Keratinocyte (primary cell): ENCODE data around the gene LRIG3. TPM values are rescaled to one million over a fixed set of nuclear protein-coding genes. Genes with fewer than 3 reads are reported as not detected.
"Not testable (repeated sequence)": the region's sequence is repeated elsewhere in the genome, so short reads cannot be mapped to it uniquely, and the experiment has no call there.

Experiments used
- DNase-seq: peaks from one replicate; pipeline ENCODE4 v3.0.0-alpha.2; 2011; ENCODE audit warnings: low read depth, missing footprints, low spot score
- FAIRE-seq: peaks from 2 replicates; lab custom pipeline; 2011; peaks lifted over from hg19 to GRCh38; lab: Jason Lieb, UNC
- H2AFZ ChIP-seq: 2 replicates; pipeline ENCODE4 v1.6.0; 2012; ENCODE audit warnings: low read length, control low read depth, inconsistent platforms; ENCODE audit not compliant: control insufficient read depth
- H3K27ac ChIP-seq: 2 replicates; pipeline ENCODE4 v1.5.1; 2011; ENCODE audit warnings: low read length; ENCODE audit not compliant: control insufficient read depth, insufficient read depth
- H3K27me3 ChIP-seq: 3 replicates; pipeline ENCODE4 v1.6.0; 2011; ENCODE audit warnings: low read length; ENCODE audit not compliant: control insufficient read depth, insufficient read depth; ENCODE audit errors: extremely low read depth
- H3K36me3 ChIP-seq, 2 experiments: 2 replicates in 1 of 2; 3 replicates in 1 of 2; pipeline ENCODE4 v1.5.1; 2011; ENCODE audit warnings: low read length in 2 of 2, mild to moderate bottlenecking in 1 of 2; ENCODE audit not compliant: control insufficient read depth in 2 of 2, insufficient read depth in 2 of 2; ENCODE audit errors: extremely low read depth in 1 of 2
- H3K4me1 ChIP-seq: 3 replicates; pipeline ENCODE4 v1.5.1; 2011; ENCODE audit warnings: low read length; ENCODE audit not compliant: control insufficient read depth, insufficient read depth; ENCODE audit errors: extremely low read depth
- H3K4me2 ChIP-seq: 3 replicates; pipeline ENCODE4 v1.6.0; 2011; ENCODE audit warnings: low read depth, low read length; ENCODE audit not compliant: control insufficient read depth, insufficient read depth; ENCODE audit errors: extremely low read depth
- H3K4me3 ChIP-seq, 3 experiments: fragments of 200-600 bp in 1 of 3; sonication (generic) in 1 of 3; 2 replicates in 2 of 3; 3 replicates in 1 of 3; pipeline ENCODE4 v1.5.1; 2011 to 2016; ENCODE audit warnings: low read length in 3 of 3, mild to moderate bottlenecking in 3 of 3, control low read depth in 2 of 3, inconsistent platforms in 1 of 3, low read depth in 1 of 3, mixed read lengths in 1 of 3, mixed run types in 1 of 3, moderate library complexity in 1 of 3; ENCODE audit not compliant: control insufficient read depth in 2 of 3, insufficient read depth in 2 of 3; ENCODE audit errors: extremely low read depth in 1 of 3
- H3K79me2 ChIP-seq: 2 replicates; pipeline ENCODE4 v1.6.0; 2012; ENCODE audit warnings: low read length; ENCODE audit not compliant: control insufficient read depth, insufficient read depth
- H3K9ac ChIP-seq: 3 replicates; pipeline ENCODE4 v1.6.0; 2011; ENCODE audit warnings: low read length; ENCODE audit not compliant: control insufficient read depth, insufficient read depth; ENCODE audit errors: extremely low read depth
- H3K9me1 ChIP-seq: 3 replicates; pipeline ENCODE4 v1.6.0; 2011; ENCODE audit warnings: low read length; ENCODE audit not compliant: control insufficient read depth, insufficient read depth; ENCODE audit errors: extremely low read depth
- H3K9me3 ChIP-seq: 2 replicates; pipeline ENCODE4 v1.5.1; 2012; ENCODE audit warnings: low read depth, low read length; ENCODE audit not compliant: control insufficient read depth
- H4K20me1 ChIP-seq: 3 replicates; pipeline ENCODE4 v1.6.0; 2011; ENCODE audit warnings: low read length; ENCODE audit not compliant: control insufficient read depth, insufficient read depth; ENCODE audit errors: extremely low read depth
- EZH2 ChIP-seq: IDR thresholded peaks from one replicate; pipeline ENCODE4 v1.6.1; 2012; ENCODE audit warnings: inconsistent platforms, mild to moderate bottlenecking, low read length, moderate library complexity
- dilution Hi-C: fragments of 300-500 bp; cut with MboI; formaldehyde crosslinking; loops from one replicate; pipeline ENCODE4 v1.7.0; 2020; ENCODE audit warnings: low sequenced_read_pairs; ENCODE audit not compliant: extremely low pct_ligation_motif_present
- polyA plus RNA-seq, 5 experiments: library from polyadenylated mRNA; depleted of rRNA in 3 of 5; stranded (reverse) in 3 of 5; stranded (forward) in 1 of 5; unstranded in 1 of 5; fragments of >200 nt; gene quantifications; 1 replicate in 1 of 5; 2 replicates in 3 of 5; 3 replicates in 1 of 5; pipeline versions ENCODE4 v1.2.1 to v1.2.3, GENCODE V29; 2011 to 2012; ENCODE audit warnings: missing spikeins in 2 of 5, low read depth in 1 of 5, low replicate concordance in 1 of 5
- TF ChIP-seq, protein P1 (sequence below), 3 experiments: IDR thresholded peaks in 1 of 3; conservative IDR thresholded peaks in 1 of 3; optimal IDR thresholded peaks in 1 of 3; 2 replicates in 2 of 3; 3 replicates in 1 of 3; pipeline versions ENCODE3 to v1.5.1; 2011; ENCODE audit warnings: low read length in 3 of 3, mild to moderate bottlenecking in 3 of 3, moderate library complexity in 2 of 3, control low read depth in 1 of 3, inconsistent platforms in 1 of 3; ENCODE audit not compliant: insufficient read depth in 2 of 3; ENCODE audit errors: extremely low read depth in 1 of 3

The LRIG3 gene
- polyA plus RNA-seq, 1 donor (not counting 4 experiments of a cell fraction or from before 2014, with no cell fraction given), result 30.9 TPM

DNA sequence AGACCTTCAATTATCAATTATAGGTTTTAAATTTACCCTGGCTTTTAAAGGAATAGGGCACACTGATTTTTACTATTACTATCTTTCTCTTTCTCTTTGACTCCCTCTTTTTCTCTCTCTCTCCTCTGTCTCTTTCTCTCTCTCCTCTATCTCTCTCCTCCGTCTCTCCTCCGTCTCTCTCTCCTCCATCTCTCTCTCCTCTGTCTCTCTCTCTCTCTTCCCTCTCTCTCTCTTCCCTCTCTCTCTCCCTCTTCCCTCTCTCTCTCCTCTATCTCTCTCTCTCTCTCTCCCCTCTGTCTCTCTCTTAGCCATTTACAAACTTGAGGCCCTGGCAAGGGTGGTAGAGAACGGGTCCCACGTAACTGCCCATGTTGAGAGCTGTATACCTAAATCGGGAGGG lies 62.3 kb downstream of the LRIG3 start:
- H3K4me3 ChIP-seq, result no peak overlapping the region
- no peaks in the 10 kb centered on the region for H3K79me2 ChIP-seq
- H3K9me1 ChIP-seq, result no peaks in the 10 kb centered on the region
- H3K4me2 ChIP-seq, result no peak overlapping the region
- DNase-seq (no peak), FAIRE-seq (no peak)
- H3K36me3 ChIP-seq, result no peaks in the 10 kb centered on the region
- TF ChIP-seq, protein P1, sequence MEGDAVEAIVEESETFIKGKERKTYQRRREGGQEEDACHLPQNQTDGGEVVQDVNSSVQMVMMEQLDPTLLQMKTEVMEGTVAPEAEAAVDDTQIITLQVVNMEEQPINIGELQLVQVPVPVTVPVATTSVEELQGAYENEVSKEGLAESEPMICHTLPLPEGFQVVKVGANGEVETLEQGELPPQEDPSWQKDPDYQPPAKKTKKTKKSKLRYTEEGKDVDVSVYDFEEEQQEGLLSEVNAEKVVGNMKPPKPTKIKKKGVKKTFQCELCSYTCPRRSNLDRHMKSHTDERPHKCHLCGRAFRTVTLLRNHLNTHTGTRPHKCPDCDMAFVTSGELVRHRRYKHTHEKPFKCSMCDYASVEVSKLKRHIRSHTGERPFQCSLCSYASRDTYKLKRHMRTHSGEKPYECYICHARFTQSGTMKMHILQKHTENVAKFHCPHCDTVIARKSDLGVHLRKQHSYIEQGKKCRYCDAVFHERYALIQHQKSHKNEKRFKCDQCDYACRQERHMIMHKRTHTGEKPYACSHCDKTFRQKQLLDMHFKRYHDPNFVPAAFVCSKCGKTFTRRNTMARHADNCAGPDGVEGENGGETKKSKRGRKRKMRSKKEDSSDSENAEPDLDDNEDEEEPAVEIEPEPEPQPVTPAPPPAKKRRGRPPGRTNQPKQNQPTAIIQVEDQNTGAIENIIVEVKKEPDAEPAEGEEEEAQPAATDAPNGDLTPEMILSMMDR (optimal IDR thresholded peaks at IDR 0.05 in 1 of 3, IDR thresholded peaks at IDR 0.05 in 1 of 3, conservative IDR thresholded peaks at IDR 0.05 in 1 of 3; ENCODE audit: extremely low read depth in 1 of 3, insufficient read depth in 2 of 3, low read length in 3 of 3), result no peak
- TF ChIP-seq EZH2, result no peak
- H2AFZ ChIP-seq, result no peak overlapping the region
- no peak overlapping the region for H3K27ac ChIP-seq
- no peak overlapping the region for H3K9ac ChIP-seq
- H3K4me1 ChIP-seq, result no peaks in the 10 kb centered on the region
- H3K9me3 ChIP-seq, result no peaks in the 10 kb centered on the region
- H3K27me3 ChIP-seq, result no peaks in the 10 kb centered on the region
- no peaks in the 10 kb centered on the region for H4K20me1 ChIP-seq
- dilution Hi-C loops, result no loop called here

DNA sequence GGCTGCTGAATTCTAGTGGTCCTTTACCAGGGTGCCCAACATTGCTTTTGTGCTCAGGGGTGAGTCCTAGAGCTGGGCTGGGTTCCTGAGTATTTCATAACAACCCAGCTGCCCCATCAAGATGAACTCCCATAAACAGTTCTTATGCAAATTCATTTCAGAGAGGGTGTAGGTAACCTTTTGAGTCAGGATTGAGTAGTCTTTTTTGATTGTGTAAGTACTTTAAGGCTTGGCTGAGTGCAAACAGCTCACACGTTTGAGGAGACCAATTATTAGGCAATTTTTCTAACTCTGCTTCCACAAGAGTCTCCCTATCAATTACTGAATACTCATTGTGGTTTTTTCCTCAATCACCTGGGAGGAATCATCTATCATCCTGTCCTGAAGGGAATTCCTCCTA lies 63.1 kb downstream of the LRIG3 start:
- H3K79me2 ChIP-seq, H3K27ac ChIP-seq, H4K20me1 ChIP-seq, H3K4me2 ChIP-seq, FAIRE-seq, H2AFZ ChIP-seq, dilution Hi-C loops, H3K36me3 ChIP-seq, H3K9me1 ChIP-seq, H3K27me3 ChIP-seq, H3K4me3 ChIP-seq, DNase-seq, H3K9me3 ChIP-seq, H3K4me1 ChIP-seq, H3K9ac ChIP-seq: not testable (repeated sequence)

DNA sequence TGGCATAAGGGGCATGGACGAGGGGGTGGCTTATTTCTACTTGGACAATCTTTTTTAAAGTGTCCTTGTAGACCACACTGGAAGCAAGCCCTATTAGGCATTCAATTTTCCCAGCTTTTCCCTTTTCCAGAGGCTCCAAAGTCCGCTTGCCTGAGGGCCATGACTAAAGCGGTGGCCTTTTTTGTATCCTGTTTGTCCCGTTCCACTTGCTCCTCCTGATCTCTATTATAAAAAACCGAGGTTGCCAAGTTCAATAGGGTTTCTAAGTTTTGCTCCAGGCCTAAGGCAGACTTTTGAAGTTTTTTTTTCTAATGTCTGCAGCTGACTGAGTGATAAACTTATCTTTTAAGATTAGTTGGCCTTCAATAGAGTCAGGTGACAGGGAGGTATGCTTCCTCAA lies 64.7 kb downstream of the LRIG3 start:
- H3K36me3 ChIP-seq, H4K20me1 ChIP-seq, H2AFZ ChIP-seq, dilution Hi-C loops, H3K27ac ChIP-seq, DNase-seq, H3K9ac ChIP-seq, FAIRE-seq, H3K4me1 ChIP-seq, H3K9me1 ChIP-seq, H3K4me2 ChIP-seq, H3K9me3 ChIP-seq, H3K79me2 ChIP-seq, H3K27me3 ChIP-seq, H3K4me3 ChIP-seq: not testable (repeated sequence)
